Natural killer cell treated with Interleukin-12 subunit alpha and Interleukin-12 subunit beta and Interleukin-15 and Interleukin-18, amount 100 ng/mL, for 72 hours (primary cell): ENCODE measurements around the gene DCUN1D2. TPM values are rescaled to one million over a fixed set of nuclear protein-coding genes. Genes with fewer than 3 reads are reported as not detected.
A peak's percentile ranks its signal among the peaks of the same experiment; 100 is the strongest.

Experiments
- ATAC-seq, 2 donors: fragments of 150-1000 bp; cut with Tn5 transposase in 1 of 2; sonication (Bioruptor Pico), chemical (Tn5 transposase) in 1 of 2; 2 replicates each; pipeline ENCODE4 v1.10.0; 2021
- DNase-seq: peaks from one replicate; pipeline ENCODE4 v3.0.0; 2022; ENCODE audit warnings: low spot score
- H3K27ac Mint-ChIP-seq, 2 donors: 1 replicate in 1 of 2; 2 replicates in 1 of 2; pipeline ENCODE4 v1.8.0; 2022; ENCODE audit warnings: mixed read lengths in 2 of 2, mild to moderate bottlenecking in 1 of 2, moderate library complexity in 1 of 2
- H3K27me3 Mint-ChIP-seq, 2 donors: 1 replicate in 1 of 2; 2 replicates in 1 of 2; pipeline ENCODE4 v1.8.0; 2022; ENCODE audit warnings: mixed read lengths in 2 of 2
- H3K36me3 Mint-ChIP-seq: one replicate; pipeline ENCODE4 v1.8.0; 2022; ENCODE audit warnings: mixed read lengths
- H3K4me1 Mint-ChIP-seq, 2 donors: 1 replicate in 1 of 2; 2 replicates in 1 of 2; pipeline ENCODE4 v1.8.0; 2022; ENCODE audit warnings: low read depth in 2 of 2, mixed read lengths in 2 of 2, mild to moderate bottlenecking in 1 of 2
- H3K4me3 Mint-ChIP-seq: one replicate; pipeline ENCODE4 v1.8.0; 2022; ENCODE audit warnings: mixed read lengths
- H3K9me3 Mint-ChIP-seq: 2 replicates; pipeline ENCODE4 v1.8.0; 2022; ENCODE audit warnings: mixed read lengths
- total RNA-seq, 2 donors: library from RNA; stranded (reverse); gene quantifications; one replicate each; pipeline ENCODE4 v1.2.3, GENCODE V29; 2022

Gene DCUN1D2
- total RNA-seq, 2 donors from 2014 or later = 22.9 to 40.7 TPM

GRCh38 chr13:113491418-113491883 is 940 bp upstream of the DCUN1D2 start:
- H3K4me3 Mint-ChIP-seq = peak overlapping the region; percentile 82
- H3K36me3 Mint-ChIP-seq = peaks cover 9% of the 10 kb centered on the region
- peak overlapping the region; percentile 71 to 83 for H3K27ac Mint-ChIP-seq
- H3K9me3 Mint-ChIP-seq = no peaks in the 10 kb centered on the region
- ATAC-seq (no peak), DNase-seq (no peak)
- H3K4me1 Mint-ChIP-seq = peaks cover 44 to 54% of the 10 kb centered on the region in 2 donors
- no peaks in the 10 kb centered on the region for H3K27me3 Mint-ChIP-seq

GRCh38 chr13:113489549-113490495 is 689 bp downstream of the DCUN1D2 start:
- Mint-ChIP-seq H3K9me3 (no peaks in the 10 kb centered on the region), H3K27ac (peak overlapping the region; percentile 37 to 81), H3K27me3 (no peaks in the 10 kb centered on the region), H3K4me3 (peak overlapping the region; percentile 92), H3K4me1 (peaks cover 40 to 45% of the 10 kb centered on the region in 2 donors), H3K36me3 (no peaks in the 10 kb centered on the region)
- peak; percentile 26 to 37 for ATAC-seq
- peak; percentile 71 for DNase-seq

GRCh38 chr13:113489171-113489548 is 1.4 kb downstream of the DCUN1D2 start:
- no peak for ATAC-seq
- Mint-ChIP-seq H3K36me3 (no peaks in the 10 kb centered on the region), H3K27me3 (no peaks in the 10 kb centered on the region), H3K4me1 (peaks cover 37 to 42% of the 10 kb centered on the region in 2 donors), H3K9me3 (no peaks in the 10 kb centered on the region), H3K4me3 (peak overlapping the region; percentile 92), H3K27ac (peak overlapping the region; percentile 37 to 81)
- no peak for DNase-seq

- Mint-ChIP-seq H3K4me3 (peak overlapping the region; percentile 40), H3K4me1 (peaks cover 29 to 33% of the 10 kb centered on the region in 2 donors)
Observed at GRCh38 chr13:113488283-113488682, 2.2 kb downstream of the DCUN1D2 start.

GRCh38 chr13:113486698-113487097 is 3.8 kb downstream of the DCUN1D2 start:
- Mint-ChIP-seq H3K36me3 (no peaks in the 10 kb centered on the region), H3K4me3 (no peak overlapping the region), H3K4me1 (peaks cover 23 to 24% of the 10 kb centered on the region in 2 donors), H3K27me3 (no peaks in the 10 kb centered on the region), H3K27ac (no peak overlapping the region), H3K9me3 (no peaks in the 10 kb centered on the region)
- ATAC-seq (no peak), DNase-seq (no peak)

More at GRCh38 chr13:113488283-113488682, 2.2 kb downstream of the DCUN1D2 start:
- Mint-ChIP-seq H3K36me3 (no peaks in the 10 kb centered on the region), H3K27me3 (no peaks in the 10 kb centered on the region), H3K9me3 (no peaks in the 10 kb centered on the region), H3K27ac (no peak overlapping the region)
- DNase-seq (no peak), ATAC-seq (no peak)

GRCh38 chr13:113485545-113485944 is 5.0 kb downstream of the DCUN1D2 start:
- Mint-ChIP-seq H3K4me1 (peaks cover 21 to 23% of the 10 kb centered on the region in 2 donors), H3K27ac (no peak overlapping the region), H3K4me3 (no peak overlapping the region), H3K27me3 (no peaks in the 10 kb centered on the region), H3K36me3 (no peaks in the 10 kb centered on the region), H3K9me3 (no peaks in the 10 kb centered on the region)
- no peak for DNase-seq
- ATAC-seq = no peak

- H3K27me3 Mint-ChIP-seq = no peaks in the 10 kb centered on the region
- no peaks in the 10 kb centered on the region for H3K9me3 Mint-ChIP-seq
- H3K4me3 Mint-ChIP-seq = no peak overlapping the region
- no peak overlapping the region for H3K27ac Mint-ChIP-seq
- ATAC-seq (no peak), DNase-seq (no peak)
- peaks cover 6% of the 10 kb centered on the region for H3K36me3 Mint-ChIP-seq
- H3K4me1 Mint-ChIP-seq = peaks cover 8 to 14% of the 10 kb centered on the region in 2 donors
Observed at GRCh38 chr13:113483504-113484293, 6.8 kb downstream of the DCUN1D2 start.

- ATAC-seq (no peak), DNase-seq (no peak)
- Mint-ChIP-seq H3K27ac (no peak overlapping the region), H3K27me3 (no peaks in the 10 kb centered on the region), H3K4me3 (no peak overlapping the region), H3K9me3 (no peaks in the 10 kb centered on the region), H3K36me3 (peaks cover 8% of the 10 kb centered on the region), H3K4me1 (peaks cover 3 to 9% of the 10 kb centered on the region in 2 donors)
Observed at GRCh38 chr13:113483081-113483480, 7.4 kb downstream of the DCUN1D2 start.

- H3K9me3 Mint-ChIP-seq = no peaks in the 10 kb centered on the region
- H3K4me1 Mint-ChIP-seq = no peaks in the 10 kb centered on the region
- ATAC-seq (no peak), DNase-seq (no peak)
- H3K27me3 Mint-ChIP-seq = no peaks in the 10 kb centered on the region
- no peak overlapping the region for H3K27ac Mint-ChIP-seq
- H3K36me3 Mint-ChIP-seq = peaks cover 19% of the 10 kb centered on the region
- no peak overlapping the region for H3K4me3 Mint-ChIP-seq
Observed at GRCh38 chr13:113479179-113479578, 11.3 kb downstream of the DCUN1D2 start.

GRCh38 chr13:113477724-113478123 is 12.8 kb downstream of the DCUN1D2 start:
- ATAC-seq (no peak), DNase-seq (no peak)
- H3K27me3 Mint-ChIP-seq = no peaks in the 10 kb centered on the region
- H3K27ac Mint-ChIP-seq = no peak overlapping the region
- H3K36me3 Mint-ChIP-seq = peaks cover 19% of the 10 kb centered on the region
- H3K9me3 Mint-ChIP-seq = no peaks in the 10 kb centered on the region
- H3K4me1 Mint-ChIP-seq = no peaks in the 10 kb centered on the region
- H3K4me3 Mint-ChIP-seq = no peak overlapping the region

- H3K4me1 Mint-ChIP-seq = no peaks in the 10 kb centered on the region
- no peak for ATAC-seq
Observed at GRCh38 chr13:113476811-113477210, 13.7 kb downstream of the DCUN1D2 start.

GRCh38 chr13:113475911-113476310 is 14.6 kb downstream of the DCUN1D2 start:
- H3K27me3 Mint-ChIP-seq = no peaks in the 10 kb centered on the region
- ATAC-seq (no peak), DNase-seq (no peak)
- no peak overlapping the region for H3K4me3 Mint-ChIP-seq
- H3K9me3 Mint-ChIP-seq = no peaks in the 10 kb centered on the region
- H3K27ac Mint-ChIP-seq = no peak overlapping the region
- peaks cover 19% of the 10 kb centered on the region for H3K36me3 Mint-ChIP-seq
- H3K4me1 Mint-ChIP-seq = no peaks in the 10 kb centered on the region

More at GRCh38 chr13:113476811-113477210, 13.7 kb downstream of the DCUN1D2 start:
- H3K9me3 Mint-ChIP-seq = no peaks in the 10 kb centered on the region
- peaks cover 19% of the 10 kb centered on the region for H3K36me3 Mint-ChIP-seq
- H3K27me3 Mint-ChIP-seq = no peaks in the 10 kb centered on the region
- H3K4me3 Mint-ChIP-seq = no peak overlapping the region
- DNase-seq = no peak
- no peak overlapping the region for H3K27ac Mint-ChIP-seq

- Mint-ChIP-seq H3K36me3 (peaks cover 19% of the 10 kb centered on the region), H3K27ac (no peak overlapping the region), H3K9me3 (no peaks in the 10 kb centered on the region), H3K4me3 (no peak overlapping the region), H3K27me3 (no peaks in the 10 kb centered on the region), H3K4me1 (peaks cover 0 to 3% of the 10 kb centered on the region in 2 donors)
- DNase-seq (no peak), ATAC-seq (no peak)
Observed at GRCh38 chr13:113475280-113475679, 15.2 kb downstream of the DCUN1D2 start.

- ATAC-seq (no peak), DNase-seq (no peak)
- Mint-ChIP-seq H3K27ac (no peak overlapping the region), H3K4me3 (no peak overlapping the region), H3K9me3 (no peaks in the 10 kb centered on the region), H3K36me3 (peaks cover 17% of the 10 kb centered on the region), H3K4me1 (peaks cover 0 to 3% of the 10 kb centered on the region in 2 donors), H3K27me3 (no peaks in the 10 kb centered on the region)
Observed at GRCh38 chr13:113474179-113474578, 16.3 kb downstream of the DCUN1D2 start.
